Activated CD4-positive, alpha-beta memory T cell treated with anti-CD3 and anti-CD28 coated beads for 36 hours (primary cell): ENCODE results near the gene RUVBL1. TPM values are rescaled to one million over a fixed set of nuclear protein-coding genes. Genes with fewer than 3 reads are reported as not detected.

Source experiments
- CTCF ChIA-PET: fragments of 350-600 bp; sonication (Branson Sonifier 250); formaldehyde crosslinking; loops from one replicate; lab custom pipeline; 2021; ENCODE audit warnings: antibody characterized with exemption, inconsistent platforms; lab: Charles Lee
- POLR2A ChIA-PET: fragments of 350-600 bp; sonication (Branson Sonifier 250); formaldehyde crosslinking; loops from one replicate; lab custom pipeline; 2021; ENCODE audit warnings: antibody characterized with exemption; lab: Charles Lee
- DNase-seq: peaks from one replicate; pipeline ENCODE4 v3.0.0-alpha.2; 2020
- H3K27ac Mint-ChIP-seq: one replicate; pipeline ENCODE4 v1.8.0; 2021; ENCODE audit warnings: mixed read lengths
- H3K27me3 Mint-ChIP-seq: one replicate; pipeline ENCODE4 v1.8.0; 2021; ENCODE audit warnings: mixed read lengths
- H3K36me3 Mint-ChIP-seq: one replicate; pipeline ENCODE4 v1.8.0; 2021; ENCODE audit warnings: mixed read lengths
- H3K4me1 Mint-ChIP-seq: one replicate; pipeline ENCODE4 v1.8.0; 2021; ENCODE audit warnings: low read depth, mixed read lengths
- H3K4me3 Mint-ChIP-seq: one replicate; pipeline ENCODE4 v1.8.0; 2021; ENCODE audit warnings: mild to moderate bottlenecking, mixed read lengths
- H3K9me3 Mint-ChIP-seq: one replicate; pipeline ENCODE4 v1.8.0; 2021; ENCODE audit warnings: mixed read lengths
- intact Hi-C: fragments of 100-400 bp; cut with micrococcal nuclease; formaldehyde crosslinking; loops from one replicate; pipeline ENCODE4 v1.15.1; 2023
- total RNA-seq, 2 experiments: library from RNA; stranded (reverse); gene quantifications; one replicate each; pipeline ENCODE4 v1.2.3, GENCODE V29; 2021

RUVBL1 gene
- total RNA-seq, 2 experiments from 2014 or later, result 81.6 to 87.0 TPM

GRCh38 chr3:128081846-128082245 lies 41.8 kb downstream of the RUVBL1 start:
- H3K9me3 Mint-ChIP-seq, result no peaks in the 10 kb centered on the region
- H3K36me3 Mint-ChIP-seq, result peaks cover 61% of the 10 kb centered on the region
- no peak for DNase-seq
- H3K27me3 Mint-ChIP-seq, result no peaks in the 10 kb centered on the region
- POLR2A ChIA-PET, result no interaction called here
- peaks cover 3% of the 10 kb centered on the region for H3K4me1 Mint-ChIP-seq
- intact Hi-C loops, result no loop called here
- no peak overlapping the region for H3K27ac Mint-ChIP-seq
- no peak overlapping the region for H3K4me3 Mint-ChIP-seq
- CTCF ChIA-PET, result no interaction called here

- ChIA-PET CTCF (no interaction called here), POLR2A (no interaction called here)
- peaks cover 58% of the 10 kb centered on the region for H3K36me3 Mint-ChIP-seq
- H3K27me3 Mint-ChIP-seq, result no peaks in the 10 kb centered on the region
- no peak overlapping the region for H3K4me3 Mint-ChIP-seq
- no peak for DNase-seq
- peaks cover 7% of the 10 kb centered on the region for H3K4me1 Mint-ChIP-seq
- no peak overlapping the region for H3K27ac Mint-ChIP-seq
- intact Hi-C loops, result no loop called here
- no peaks in the 10 kb centered on the region for H3K9me3 Mint-ChIP-seq
Measured at GRCh38 chr3:128081226-128081625, 42.4 kb downstream of the RUVBL1 start.

GRCh38 chr3:128080323-128081080 lies 43.1 kb downstream of the RUVBL1 start:
- Mint-ChIP-seq H3K36me3 (peaks cover 56% of the 10 kb centered on the region), H3K27ac (no peak overlapping the region), H3K4me3 (no peak overlapping the region), H3K9me3 (no peaks in the 10 kb centered on the region), H3K4me1 (peaks cover 13% of the 10 kb centered on the region), H3K27me3 (no peaks in the 10 kb centered on the region)
- intact Hi-C loops, result no loop called here
- DNase-seq, result no peak
- ChIA-PET CTCF (interaction anchor here (1.1 kb wide), 1 partner anchor 53 kb away, joined by 5 read pairs; no protein-coding TSS in a partner anchor), POLR2A (no interaction called here)

- DNase-seq, result no peak
- peaks cover 53% of the 10 kb centered on the region for H3K36me3 Mint-ChIP-seq
- ChIA-PET POLR2A (no interaction called here), CTCF (interaction anchor here (1.1 kb wide), 1 partner anchor 54 kb away, joined by 5 read pairs; no protein-coding TSS in a partner anchor)
- no peaks in the 10 kb centered on the region for H3K9me3 Mint-ChIP-seq
- peaks cover 20% of the 10 kb centered on the region for H3K4me1 Mint-ChIP-seq
- H3K27me3 Mint-ChIP-seq, result no peaks in the 10 kb centered on the region
- H3K4me3 Mint-ChIP-seq, result no peak overlapping the region
- H3K27ac Mint-ChIP-seq, result no peak overlapping the region
- intact Hi-C loops, result loop anchor here (5.0 to 10.0 kb wide), 2 partner anchors 32 to 535 kb away; no protein-coding TSS in a partner anchor
Measured at GRCh38 chr3:128079823-128080222, 43.8 kb downstream of the RUVBL1 start.

- H3K4me3 Mint-ChIP-seq, result no peak overlapping the region
- ChIA-PET CTCF (no interaction called here), POLR2A (no interaction called here)
- intact Hi-C loops, result loop anchor here (5.0 to 10.0 kb wide), 2 partner anchors 33 to 536 kb away; no protein-coding TSS in a partner anchor
- DNase-seq, result no peak
- H3K9me3 Mint-ChIP-seq, result no peaks in the 10 kb centered on the region
- no peak overlapping the region for H3K27ac Mint-ChIP-seq
- peaks cover 45% of the 10 kb centered on the region for H3K36me3 Mint-ChIP-seq
- no peaks in the 10 kb centered on the region for H3K27me3 Mint-ChIP-seq
- peaks cover 21% of the 10 kb centered on the region for H3K4me1 Mint-ChIP-seq
Measured at GRCh38 chr3:128078875-128079274, 44.7 kb downstream of the RUVBL1 start.

GRCh38 chr3:128078322-128078721 lies 45.3 kb downstream of the RUVBL1 start:
- no peak overlapping the region for H3K4me3 Mint-ChIP-seq
- no peak overlapping the region for H3K27ac Mint-ChIP-seq
- ChIA-PET POLR2A (no interaction called here), CTCF (no interaction called here)
- no peaks in the 10 kb centered on the region for H3K9me3 Mint-ChIP-seq
- peaks cover 21% of the 10 kb centered on the region for H3K4me1 Mint-ChIP-seq
- intact Hi-C loops, result loop anchor here (5.0 to 10.0 kb wide), 2 partner anchors 34 to 536 kb away; no protein-coding TSS in a partner anchor
- H3K27me3 Mint-ChIP-seq, result no peaks in the 10 kb centered on the region
- H3K36me3 Mint-ChIP-seq, result peaks cover 45% of the 10 kb centered on the region
- no peak for DNase-seq

- intact Hi-C loops, result loop anchor here (5.0 to 10.0 kb wide), 2 partner anchors 35 to 537 kb away; no protein-coding TSS in a partner anchor
- Mint-ChIP-seq H3K4me1 (peaks cover 21% of the 10 kb centered on the region), H3K36me3 (peaks cover 40% of the 10 kb centered on the region), H3K9me3 (no peaks in the 10 kb centered on the region), H3K4me3 (no peak overlapping the region), H3K27me3 (no peaks in the 10 kb centered on the region), H3K27ac (no peak overlapping the region)
- ChIA-PET POLR2A (interaction anchor here (0.5 kb wide), 1 partner anchor 66 kb away, joined by 3 read pairs; no protein-coding TSS in a partner anchor), CTCF (interaction anchor here (2.7 kb wide), 1 partner anchor 56 kb away, joined by 17 read pairs; no protein-coding TSS in a partner anchor)
- no peak for DNase-seq
Measured at GRCh38 chr3:128077665-128078064, 45.9 kb downstream of the RUVBL1 start.

GRCh38 chr3:128077202-128077624 lies 46.4 kb downstream of the RUVBL1 start:
- H3K4me3 Mint-ChIP-seq, result no peak overlapping the region
- H3K4me1 Mint-ChIP-seq, result peaks cover 21% of the 10 kb centered on the region
- no peaks in the 10 kb centered on the region for H3K9me3 Mint-ChIP-seq
- ChIA-PET POLR2A (interaction anchor here (0.5 kb wide), 1 partner anchor 66 kb away, joined by 3 read pairs; no protein-coding TSS in a partner anchor), CTCF (interaction anchor here (2.7 kb wide), 1 partner anchor 56 kb away, joined by 17 read pairs; no protein-coding TSS in a partner anchor)
- H3K27ac Mint-ChIP-seq, result no peak overlapping the region
- peaks cover 36% of the 10 kb centered on the region for H3K36me3 Mint-ChIP-seq
- intact Hi-C loops, result loop anchor here (5.0 to 10.0 kb wide), 2 partner anchors 35 to 538 kb away; no protein-coding TSS in a partner anchor
- no peaks in the 10 kb centered on the region for H3K27me3 Mint-ChIP-seq
- no peak for DNase-seq

GRCh38 chr3:128076483-128077201 lies 47.0 kb downstream of the RUVBL1 start:
- peak; percentile 52 for DNase-seq
- peak overlapping the region; percentile 16 for H3K4me3 Mint-ChIP-seq
- POLR2A ChIA-PET, result interaction anchor here (1.0 kb wide), 1 partner anchor 23 kb away, joined by 3 read pairs; no protein-coding TSS in a partner anchor

GRCh38 chr3:128075522-128076482 lies 47.8 kb downstream of the RUVBL1 start:
- Mint-ChIP-seq H3K27ac (peak overlapping the region; percentile 42), H3K9me3 (no peaks in the 10 kb centered on the region), H3K4me1 (peaks cover 21% of the 10 kb centered on the region), H3K27me3 (no peaks in the 10 kb centered on the region), H3K36me3 (peaks cover 25% of the 10 kb centered on the region), H3K4me3 (peak overlapping the region; percentile 53)
- intact Hi-C loops, result loop anchor here (2.0 to 10.0 kb wide), 4 partner anchors 21 to 539 kb away; partner anchors contain the start of gene GATA2
- POLR2A ChIA-PET, result interaction anchor here (0.6 to 1.0 kb wide), 2 partner anchors 22 to 52 kb away, joined by 3 read pairs; no protein-coding TSS in a partner anchor
- CTCF ChIA-PET, result interaction anchor here (0.6 to 2.7 kb wide), 14 partner anchors 10 to 198 kb away, joined by 3 to 17 read pairs (median 4); no protein-coding TSS in a partner anchor
- peak; percentile 87 for DNase-seq

More at GRCh38 chr3:128076483-128077201, 47.0 kb downstream of the RUVBL1 start:
- CTCF ChIA-PET, result interaction anchor here (0.6 to 2.7 kb wide), 9 partner anchors 13 to 101 kb away, joined by 3 to 17 read pairs (median 4); no protein-coding TSS in a partner anchor
- no peak overlapping the region for H3K27ac Mint-ChIP-seq
- H3K9me3 Mint-ChIP-seq, result no peaks in the 10 kb centered on the region
- intact Hi-C loops, result loop anchor here (5.0 to 10.0 kb wide), 2 partner anchors 36 to 538 kb away; no protein-coding TSS in a partner anchor
- peaks cover 21% of the 10 kb centered on the region for H3K4me1 Mint-ChIP-seq
- H3K27me3 Mint-ChIP-seq, result no peaks in the 10 kb centered on the region
- H3K36me3 Mint-ChIP-seq, result peaks cover 31% of the 10 kb centered on the region
